Tibial artery (tissue), 4 donors: ENCODE data around the gene WASF3.

ENCODE experiments used
- DNase-seq, 2 donors: peaks; one replicate each; pipeline ENCODE4 v3.0.0-alpha.2; 2019
- H3K27ac ChIP-seq, 2 donors: fragments of 200-600 bp; sonication (generic) in 1 of 2; 1 replicate in 1 of 2; 2 replicates in 1 of 2; pipeline ENCODE4 v1.5.1; 2018 to 2019; ENCODE audit warnings: mild to moderate bottlenecking in 1 of 2
- H3K27me3 ChIP-seq, 2 donors: fragments of 200-600 bp; sonication (generic) in 1 of 2; one replicate each; pipeline versions ENCODE4 v1.5.1 to v1.6.0; 2016 to 2019
- H3K36me3 ChIP-seq, 3 donors: fragments of 200-600 bp; sonication (generic) in 2 of 3; one replicate each; pipeline ENCODE4 v1.5.1; 2016 to 2019; ENCODE audit warnings: mild to moderate bottlenecking in 2 of 3
- H3K4me1 ChIP-seq, 4 donors: fragments of 200-600 bp; sonication (generic) in 2 of 4; 1 replicate in 3 of 4; 2 replicates in 1 of 4; pipeline ENCODE4 v1.5.1; 2016 to 2019
- H3K4me3 ChIP-seq, 2 donors: fragments of 200-600 bp; sonication (generic) in 1 of 2; 1 replicate in 1 of 2; 2 replicates in 1 of 2; pipeline ENCODE4 v1.5.1; 2018 to 2019; ENCODE audit warnings: mild to moderate bottlenecking in 2 of 2
- H3K9me3 ChIP-seq, 3 donors: fragments of 200-600 bp; sonication (generic) in 1 of 3; one replicate each; pipeline ENCODE4 v1.5.1; 2016 to 2019
- CTCF ChIP-seq, 2 experiments: fragments of 200-600 bp in 1 of 2; fragments of 450-650 bp in 1 of 2; IDR thresholded peaks; one replicate each; pipeline ENCODE4 v1.5.1; 2017 to 2019; ENCODE audit warnings: antibody characterized with exemption in 2 of 2, mild to moderate bottlenecking in 1 of 2, moderate library complexity in 1 of 2
- intact Hi-C: fragments of 100-400 bp; cut with DNase I; formaldehyde crosslinking; loops from one replicate; pipeline ENCODE4 v1.15.0; 2023; ENCODE audit warnings: low total_unique reads

The WASF3 gene

GRCh38 chr13:26594363-26594762 is 36.9 kb downstream of the WASF3 start:
- Histone ChIP-seq H3K27ac (no peak overlapping the region), H3K4me3 (no peak overlapping the region), H3K4me1 (peaks cover 0 to 8% (median 0%) of the 10 kb centered on the region in 4 donors), H3K27me3 (no peaks in the 10 kb centered on the region), H3K36me3 (no peaks in the 10 kb centered on the region), H3K9me3 (peaks cover 0 to 9% (median 6%) of the 10 kb centered on the region in 3 donors)
- DNase-seq = no peak
- intact Hi-C loops = no loop called here
- TF ChIP-seq CTCF (IDR thresholded peaks at IDR 0.05) = no peak

- H3K9me3 ChIP-seq = peaks cover 0 to 9% (median 6%) of the 10 kb centered on the region in 3 donors
- no peak overlapping the region for H3K27ac ChIP-seq
- no peaks in the 10 kb centered on the region for H3K27me3 ChIP-seq
- DNase-seq = no peak
- no peaks in the 10 kb centered on the region for H3K36me3 ChIP-seq
- TF ChIP-seq CTCF (IDR thresholded peaks at IDR 0.05) = no peak
- no peak overlapping the region for H3K4me3 ChIP-seq
- intact Hi-C loops = no loop called here
- peaks cover 0 to 20% (median 5%) of the 10 kb centered on the region in 4 donors for H3K4me1 ChIP-seq
Observed at GRCh38 chr13:26596458-26596857, 39.0 kb downstream of the WASF3 start.

- no peak for DNase-seq
Observed at GRCh38 chr13:26599403-26599802, 41.9 kb downstream of the WASF3 start.

GRCh38 chr13:26599860-26600259 is 42.4 kb downstream of the WASF3 start:
- intact Hi-C loops = no loop called here

More at GRCh38 chr13:26599403-26599802, 41.9 kb downstream of the WASF3 start:
- Histone ChIP-seq H3K4me3 (no peak overlapping the region), H3K9me3 (peaks cover 0 to 9% (median 6%) of the 10 kb centered on the region in 3 donors), H3K27ac (no peak overlapping the region), H3K4me1 (peaks cover 0 to 35% (median 10%) of the 10 kb centered on the region in 4 donors), H3K36me3 (no peaks in the 10 kb centered on the region), H3K27me3 (no peaks in the 10 kb centered on the region)
- no peak for TF ChIP-seq CTCF (IDR thresholded peaks at IDR 0.05)
- intact Hi-C loops = no loop called here

GRCh38 chr13:26600343-26600742 is 42.9 kb downstream of the WASF3 start:
- Histone ChIP-seq H3K27ac (no peak overlapping the region), H3K4me3 (no peak overlapping the region), H3K36me3 (no peaks in the 10 kb centered on the region), H3K4me1 (peaks cover 0 to 45% (median 16%) of the 10 kb centered on the region in 4 donors), H3K9me3 (peaks cover 0 to 9% (median 6%) of the 10 kb centered on the region in 3 donors), H3K27me3 (no peaks in the 10 kb centered on the region)
- TF ChIP-seq CTCF (IDR thresholded peaks at IDR 0.05) = no peak
- no peak for DNase-seq
- intact Hi-C loops = no loop called here

More at GRCh38 chr13:26599860-26600259, 42.4 kb downstream of the WASF3 start:
- no peaks in the 10 kb centered on the region for H3K27me3 ChIP-seq
- no peaks in the 10 kb centered on the region for H3K36me3 ChIP-seq
- peaks cover 0 to 9% (median 6%) of the 10 kb centered on the region in 3 donors for H3K9me3 ChIP-seq
- no peak overlapping the region for H3K4me3 ChIP-seq
- TF ChIP-seq CTCF (IDR thresholded peaks at IDR 0.05) = no peak
- peaks cover 0 to 40% (median 13%) of the 10 kb centered on the region in 4 donors for H3K4me1 ChIP-seq
- DNase-seq = no peak
- no peak overlapping the region for H3K27ac ChIP-seq

GRCh38 chr13:26601669-26602068 is 44.2 kb downstream of the WASF3 start:
- no peak for DNase-seq
- peaks cover 0 to 58% (median 23%) of the 10 kb centered on the region in 4 donors for H3K4me1 ChIP-seq
- H3K4me3 ChIP-seq = no peak overlapping the region
- H3K36me3 ChIP-seq = no peaks in the 10 kb centered on the region
- H3K27me3 ChIP-seq = no peaks in the 10 kb centered on the region
- H3K9me3 ChIP-seq = peaks cover 0 to 5% (median 4%) of the 10 kb centered on the region in 3 donors
- no peak for TF ChIP-seq CTCF (IDR thresholded peaks at IDR 0.05)
- intact Hi-C loops = no loop called here
- H3K27ac ChIP-seq = no peak overlapping the region
